ENCODE measurements around the gene NAGS.
A peak's percentile ranks its signal among the peaks of the same experiment; 100 is the strongest.
"Not testable (repeated sequence)": the region's sequence is repeated elsewhere in the genome, so short reads cannot be mapped to it uniquely, and the experiment has no call there.

NAGS gene

DNA sequence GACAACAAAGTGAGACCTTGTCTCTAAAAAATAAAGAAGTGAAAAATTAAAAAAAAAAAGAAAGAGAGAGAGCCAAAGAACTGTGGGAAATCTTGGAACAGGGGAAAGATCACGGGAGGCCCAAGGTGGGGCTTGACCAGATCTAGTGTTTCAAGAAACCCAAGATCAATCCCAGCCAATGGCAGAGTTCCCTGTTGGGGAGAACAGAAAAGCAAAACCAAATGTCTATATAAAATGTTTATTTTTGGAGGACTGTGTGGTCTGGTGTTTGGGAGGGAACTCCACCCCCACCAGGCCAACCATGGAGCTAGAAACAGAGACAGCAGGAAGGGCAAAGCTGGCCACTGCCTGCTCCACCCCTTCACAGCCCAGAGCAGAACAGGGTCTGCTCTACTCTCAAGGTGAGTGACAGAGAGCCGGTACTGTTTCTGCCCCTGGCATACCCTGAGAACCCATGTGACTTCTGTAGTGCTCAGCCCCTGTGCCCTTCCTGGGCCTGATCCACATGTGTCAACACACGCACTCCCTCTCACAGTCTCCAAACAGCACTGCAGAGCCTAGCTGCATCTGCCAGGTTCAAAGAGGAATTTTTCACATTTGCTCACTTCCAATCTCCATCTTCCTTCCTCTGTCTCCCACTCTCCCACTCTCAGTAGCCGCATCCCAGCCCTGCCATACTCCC, 6.7 kb downstream of the NAGS start:
- TF ChIP-seq, protein P1, sequence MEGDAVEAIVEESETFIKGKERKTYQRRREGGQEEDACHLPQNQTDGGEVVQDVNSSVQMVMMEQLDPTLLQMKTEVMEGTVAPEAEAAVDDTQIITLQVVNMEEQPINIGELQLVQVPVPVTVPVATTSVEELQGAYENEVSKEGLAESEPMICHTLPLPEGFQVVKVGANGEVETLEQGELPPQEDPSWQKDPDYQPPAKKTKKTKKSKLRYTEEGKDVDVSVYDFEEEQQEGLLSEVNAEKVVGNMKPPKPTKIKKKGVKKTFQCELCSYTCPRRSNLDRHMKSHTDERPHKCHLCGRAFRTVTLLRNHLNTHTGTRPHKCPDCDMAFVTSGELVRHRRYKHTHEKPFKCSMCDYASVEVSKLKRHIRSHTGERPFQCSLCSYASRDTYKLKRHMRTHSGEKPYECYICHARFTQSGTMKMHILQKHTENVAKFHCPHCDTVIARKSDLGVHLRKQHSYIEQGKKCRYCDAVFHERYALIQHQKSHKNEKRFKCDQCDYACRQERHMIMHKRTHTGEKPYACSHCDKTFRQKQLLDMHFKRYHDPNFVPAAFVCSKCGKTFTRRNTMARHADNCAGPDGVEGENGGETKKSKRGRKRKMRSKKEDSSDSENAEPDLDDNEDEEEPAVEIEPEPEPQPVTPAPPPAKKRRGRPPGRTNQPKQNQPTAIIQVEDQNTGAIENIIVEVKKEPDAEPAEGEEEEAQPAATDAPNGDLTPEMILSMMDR (IDR thresholded peaks at IDR 0.05; ENCODE audit: low read length, missing control alignments) = no peak
- no peak overlapping the region for H3K4me3 ChIP-seq (replicated peaks; ENCODE audit: low read depth, low read length)
- DNase-seq (ENCODE audit: low read depth) = no peak

DNA sequence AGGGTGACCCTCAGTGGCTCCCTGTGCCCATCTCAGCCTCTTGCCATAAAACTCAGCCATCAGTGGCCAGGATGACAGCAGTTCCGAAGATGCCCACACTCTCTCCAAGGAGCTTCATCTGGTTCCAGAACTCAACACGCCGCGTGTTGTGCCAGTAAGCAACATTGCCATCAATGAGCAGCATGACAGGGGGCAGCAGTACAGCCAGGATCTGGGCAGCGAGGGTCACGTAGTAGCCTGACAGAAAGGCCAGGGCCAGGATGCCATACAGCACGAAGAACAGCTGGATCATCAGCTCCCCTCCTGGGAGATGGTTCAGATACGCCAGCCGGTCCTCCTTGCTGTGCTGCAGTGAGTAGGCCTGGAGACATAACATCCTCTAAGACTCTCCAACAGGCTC, 7.5 kb downstream of the NAGS start:
- TF ChIP-seq, protein P1 (IDR thresholded peaks at IDR 0.05; ENCODE audit: low read length, missing control alignments) = no peak

DNA sequence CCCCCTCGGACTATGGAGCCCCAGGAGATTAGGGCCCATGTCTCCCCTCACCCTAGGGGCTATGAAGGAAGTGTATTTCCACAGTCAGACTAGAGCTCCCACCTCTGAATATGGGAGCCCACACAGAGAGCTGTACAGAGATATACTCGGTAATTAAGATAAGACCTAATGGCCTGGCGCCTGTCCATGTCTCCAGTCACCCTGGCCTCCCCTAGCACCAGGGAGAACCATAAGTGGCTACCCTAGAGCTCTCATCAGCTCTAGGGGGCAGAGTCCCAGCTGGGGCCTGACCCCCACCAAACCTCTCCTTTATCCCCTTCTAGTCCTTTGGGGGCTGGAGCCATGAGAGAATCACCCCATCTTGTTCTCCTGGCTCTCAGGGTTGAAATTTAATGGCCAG, 8.0 kb downstream of the NAGS start:
- no peak overlapping the region for H3K4me3 ChIP-seq (replicated peaks; ENCODE audit: low read depth, low read length)
- no peak for DNase-seq (ENCODE audit: low read depth)
- TF ChIP-seq, protein P1 (IDR thresholded peaks at IDR 0.05; ENCODE audit: low read length, missing control alignments) = no peak

More for the DNA sequence above, 7.5 kb downstream of the NAGS start:
- no peak overlapping the region for H3K4me3 ChIP-seq (replicated peaks; ENCODE audit: low read depth, low read length)
- DNase-seq (ENCODE audit: low read depth) = no peak

DNA sequence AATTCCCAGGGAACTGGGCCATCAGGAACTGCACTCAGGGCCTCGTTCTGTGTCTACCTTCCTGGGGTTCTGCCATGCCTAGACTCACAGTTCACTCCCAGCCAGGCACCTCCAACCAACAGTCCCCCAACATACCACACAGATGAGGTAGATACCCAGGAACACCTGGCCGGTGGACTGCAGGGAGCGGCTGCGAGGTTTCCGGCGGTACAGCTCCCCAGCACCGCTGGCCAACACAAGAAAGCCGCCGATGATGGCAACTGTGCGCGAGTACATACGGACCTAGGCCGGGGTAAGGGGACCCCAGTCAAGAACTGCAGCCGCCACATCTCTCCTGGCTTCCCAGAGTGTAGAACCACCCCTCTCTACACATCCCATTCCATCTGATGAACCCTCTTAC, 8.5 kb downstream of the NAGS start:
- DNase-seq (ENCODE audit: low read depth) = no peak
- H3K4me3 ChIP-seq (replicated peaks; ENCODE audit: low read depth, low read length) = no peak overlapping the region

DNA sequence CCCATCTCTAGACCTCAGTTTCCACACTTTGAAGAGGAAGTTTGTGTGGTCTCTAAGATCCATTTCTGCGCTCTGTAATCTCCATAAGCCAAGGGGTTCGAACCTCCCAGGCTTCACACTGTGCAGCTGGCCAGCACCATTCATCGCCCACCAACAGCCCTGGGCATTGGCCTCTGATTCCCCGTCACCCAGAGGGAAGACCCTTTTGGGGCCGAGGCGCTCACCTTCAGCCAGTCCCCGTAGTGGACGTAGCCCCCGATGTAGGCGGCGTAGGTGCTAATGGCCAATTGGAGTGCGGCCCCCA, 9.7 kb downstream of the NAGS start:
- DNase-seq (ENCODE audit: low read depth) = no peak
- TF ChIP-seq, protein P1 (IDR thresholded peaks at IDR 0.05; ENCODE audit: low read length, missing control alignments) = no peak
- peak overlapping the region; percentile 98 for H3K4me3 ChIP-seq (replicated peaks; ENCODE audit: low read depth, low read length)

More for the DNA sequence above, 8.5 kb downstream of the NAGS start:
- TF ChIP-seq, protein P1 (IDR thresholded peaks at IDR 0.05; ENCODE audit: low read length, missing control alignments) = no peak

DNA sequence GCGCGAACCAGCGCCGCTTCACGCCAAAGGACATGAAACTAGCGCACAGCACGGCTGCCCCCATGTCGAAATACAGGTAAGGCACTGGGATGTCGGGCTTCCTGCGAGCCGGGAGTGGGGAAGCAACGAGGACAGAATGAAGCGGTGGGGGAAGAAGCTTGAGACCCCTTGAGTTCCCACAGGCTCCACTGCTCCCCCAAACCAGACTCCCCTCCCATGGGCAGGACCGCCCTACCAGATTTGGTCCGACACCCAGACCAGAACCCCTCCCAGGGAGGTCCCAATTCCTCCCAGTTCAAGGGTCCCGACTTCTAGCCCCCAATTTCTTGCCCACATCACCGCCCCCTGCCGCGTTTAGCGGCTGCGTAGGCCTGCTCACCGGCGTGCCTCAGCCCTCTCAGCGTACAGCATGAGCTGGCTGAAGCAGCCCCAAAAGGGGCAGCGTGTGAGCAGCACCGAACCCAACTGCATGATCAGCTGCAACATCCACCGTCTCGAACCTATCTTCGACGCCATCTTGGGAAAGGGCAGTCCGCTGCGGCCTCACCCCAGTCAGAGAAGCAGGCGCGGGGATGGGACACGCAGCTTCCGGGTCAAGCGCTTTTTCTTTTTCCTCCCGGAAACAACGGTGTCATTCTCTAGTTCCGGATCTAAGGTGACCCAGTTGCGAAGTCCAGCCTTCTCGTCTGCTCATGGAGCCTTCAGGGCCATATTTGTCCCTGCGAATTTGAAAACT, 10.2 kb downstream of the NAGS start, which contains the start of gene TMEM101:
Gene TMEM101 (minus strand): TSS at position 527 of the 736 bp plus-strand sequence. CDS start 11 bp downstream, at position 516.
- peak; percentile 97 for DNase-seq (ENCODE audit: low read depth)
- TF ChIP-seq, protein P1 (IDR thresholded peaks at IDR 0.05; ENCODE audit: low read length, missing control alignments) = no peak
- peak within 1 kb of the TSS; percentile 98 for H3K4me3 ChIP-seq (replicated peaks; ENCODE audit: low read depth, low read length)

DNA sequence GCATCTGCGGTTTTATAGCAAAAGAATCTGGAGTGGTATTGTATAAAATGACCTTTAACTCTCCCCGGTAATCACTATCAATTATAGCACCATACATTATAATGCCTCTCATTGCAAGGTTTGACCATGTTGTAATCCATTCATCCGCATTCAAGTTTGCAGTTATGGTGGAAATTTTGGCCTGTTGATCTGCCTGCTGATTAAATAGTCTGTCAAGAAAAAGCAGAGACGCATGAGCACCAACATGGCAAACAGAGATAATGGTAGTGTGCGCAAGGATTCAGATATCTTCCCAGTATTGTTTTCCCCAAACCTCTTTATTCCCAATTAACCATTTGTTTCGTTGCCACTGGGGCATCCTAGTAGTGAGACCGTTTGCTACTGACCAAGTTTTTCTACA, 16.8 kb downstream of the NAGS start:
- DNase-seq (ENCODE audit: low read depth); H3K4me3 ChIP-seq (replicated peaks; ENCODE audit: low read depth, low read length): not testable (repeated sequence)
